ENCODE results near the gene PIWIL1. TPM values are rescaled to one million over a fixed set of nuclear protein-coding genes. Genes with fewer than 3 reads are reported as not detected.

PIWIL1 gene
- total RNA-seq (2022) (not detected in 2 replicates), Bru-seq, nascent RNA (not detected), BruChase-seq, experiment 1, labeled RNA remaining after a 6-hour chase (not detected), BruChase-seq, experiment 2, labeled RNA remaining after a 2-hour chase (percentile 3 among the genes with signal in this experiment)
- long read RNA-seq = 0 reads

DNA sequence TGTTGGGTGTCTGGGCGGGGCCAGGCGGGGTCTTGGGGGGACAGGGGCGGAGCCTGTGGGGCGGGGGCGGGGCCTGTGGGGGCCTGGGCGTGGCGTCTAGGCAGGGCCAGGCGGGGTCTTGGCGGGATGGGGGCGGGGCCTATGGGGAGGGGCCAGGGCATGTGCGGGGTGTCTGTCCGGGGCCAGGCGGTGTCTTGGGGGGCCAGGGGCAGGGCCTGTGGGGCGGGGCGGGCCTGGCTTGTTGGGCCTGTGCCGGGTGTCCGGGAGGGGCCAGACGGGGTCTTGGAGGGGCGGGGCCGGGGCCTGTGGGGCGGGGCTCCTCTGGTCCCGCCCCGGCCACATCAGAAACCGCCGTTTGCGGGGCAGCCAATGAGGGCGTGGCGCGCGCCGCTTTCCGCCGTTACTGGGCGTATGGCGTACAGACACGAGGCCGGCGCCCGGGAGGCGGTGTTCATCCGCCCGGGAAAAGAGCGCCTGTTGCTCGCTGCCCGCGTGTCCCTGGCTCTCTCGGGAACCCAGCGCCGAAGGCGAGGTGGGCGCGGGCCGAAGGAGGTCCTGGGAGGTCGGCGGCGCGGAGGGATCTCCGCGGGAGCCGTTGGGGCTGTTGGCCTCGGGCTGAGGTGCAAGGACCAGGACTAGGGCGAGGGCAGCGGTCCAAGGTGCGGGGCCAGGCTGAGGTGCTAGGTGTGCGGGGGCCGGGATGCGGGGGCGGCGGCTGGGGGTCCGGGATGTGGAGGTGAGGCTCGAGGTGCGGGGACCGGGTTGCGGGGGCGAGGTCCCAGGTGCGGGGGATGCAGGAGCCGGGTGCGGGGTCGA, at the start of gene PIWIL1:
Gene PIWIL1 (plus strand): TSS at position 400 of the 816 bp plus-strand sequence. CDS start 4,705 bp downstream, outside the sequence.
- intact Hi-C loops (cut with micrococcal nuclease) = loop anchor here (5.0 to 10.0 kb wide), 2 partner anchors 173 to 310 kb away; partner anchors contain the start of gene FZD10
- TF ChIP-seq, protein P1, sequence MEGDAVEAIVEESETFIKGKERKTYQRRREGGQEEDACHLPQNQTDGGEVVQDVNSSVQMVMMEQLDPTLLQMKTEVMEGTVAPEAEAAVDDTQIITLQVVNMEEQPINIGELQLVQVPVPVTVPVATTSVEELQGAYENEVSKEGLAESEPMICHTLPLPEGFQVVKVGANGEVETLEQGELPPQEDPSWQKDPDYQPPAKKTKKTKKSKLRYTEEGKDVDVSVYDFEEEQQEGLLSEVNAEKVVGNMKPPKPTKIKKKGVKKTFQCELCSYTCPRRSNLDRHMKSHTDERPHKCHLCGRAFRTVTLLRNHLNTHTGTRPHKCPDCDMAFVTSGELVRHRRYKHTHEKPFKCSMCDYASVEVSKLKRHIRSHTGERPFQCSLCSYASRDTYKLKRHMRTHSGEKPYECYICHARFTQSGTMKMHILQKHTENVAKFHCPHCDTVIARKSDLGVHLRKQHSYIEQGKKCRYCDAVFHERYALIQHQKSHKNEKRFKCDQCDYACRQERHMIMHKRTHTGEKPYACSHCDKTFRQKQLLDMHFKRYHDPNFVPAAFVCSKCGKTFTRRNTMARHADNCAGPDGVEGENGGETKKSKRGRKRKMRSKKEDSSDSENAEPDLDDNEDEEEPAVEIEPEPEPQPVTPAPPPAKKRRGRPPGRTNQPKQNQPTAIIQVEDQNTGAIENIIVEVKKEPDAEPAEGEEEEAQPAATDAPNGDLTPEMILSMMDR (IDR thresholded peaks at IDR 0.05; ENCODE audit: unreplicated experiment) = no peak
- Mint-ChIP-seq H3K9me3 (ENCODE audit: unreplicated experiment) (peaks cover 11% of the 10 kb centered on the region), H3K36me3 (ENCODE audit: insufficient read depth, unreplicated experiment) (no peaks in the 10 kb centered on the region), H3K27me3 (ENCODE audit: insufficient read depth, unreplicated experiment) (peaks cover 6% of the 10 kb centered on the region), H3K4me1 (ENCODE audit: insufficient read depth, unreplicated experiment) (peaks cover 18% of the 10 kb centered on the region), H3K4me3 (ENCODE audit: unreplicated experiment) (no peak within 1 kb of the TSS), H3K27ac (ENCODE audit: low read depth, unreplicated experiment) (no peak within 1 kb of the TSS)
- POLR2A ChIA-PET = no interaction called here
- no TSS peak for BruUV-seq (replicated peaks)
- CTCF ChIA-PET = interaction anchor here (1.0 to 2.9 kb wide), 4 partner anchors 291 to 311 kb away, joined by 5 to 61 read pairs (median 21); no protein-coding TSS in a partner anchor
- no peak for DNase-seq (ENCODE audit: unreplicated experiment)

DNA sequence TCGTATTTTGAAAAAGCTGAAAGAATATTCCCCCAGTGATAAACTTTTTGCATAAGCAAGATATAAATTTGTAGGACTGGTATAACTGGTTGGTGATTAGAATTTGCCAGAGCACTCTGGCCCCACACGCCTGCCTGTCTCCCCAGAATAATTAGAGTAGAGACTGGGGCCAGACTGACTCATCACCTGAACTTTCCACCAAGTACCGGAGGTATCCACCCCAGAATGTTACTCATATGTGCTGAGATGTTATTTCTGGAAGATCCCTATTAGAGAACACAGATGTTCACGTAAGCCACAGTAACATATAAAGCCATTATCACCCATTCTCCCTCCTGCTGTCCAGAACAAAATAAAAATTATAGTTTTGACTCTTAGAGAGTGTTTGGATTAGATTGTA, 49.5 kb upstream of the PIWIL1 start:
- H3K27me3 Mint-ChIP-seq (ENCODE audit: insufficient read depth, unreplicated experiment) = no peaks in the 10 kb centered on the region
- CTCF ChIA-PET = no interaction called here
- intact Hi-C loops (cut with micrococcal nuclease) = loop anchor here (5.0 kb wide), 1 partner anchor 241 kb away; no protein-coding TSS in a partner anchor
- POLR2A ChIA-PET = no interaction called here
- TF ChIP-seq, protein P1 (IDR thresholded peaks at IDR 0.05; ENCODE audit: unreplicated experiment) = no peak
- H3K4me3 Mint-ChIP-seq (ENCODE audit: unreplicated experiment) = no peak overlapping the region
- BruUV-seq (replicated peaks) = no TSS peak
- H3K4me1 Mint-ChIP-seq (ENCODE audit: insufficient read depth, unreplicated experiment) = peaks cover 8% of the 10 kb centered on the region
- peak; percentile 16 for DNase-seq (ENCODE audit: unreplicated experiment)
- H3K36me3 Mint-ChIP-seq (ENCODE audit: insufficient read depth, unreplicated experiment) = no peaks in the 10 kb centered on the region
- no peak overlapping the region for H3K27ac Mint-ChIP-seq (ENCODE audit: low read depth, unreplicated experiment)
- peaks cover 8% of the 10 kb centered on the region for H3K9me3 Mint-ChIP-seq (ENCODE audit: unreplicated experiment)

- intact Hi-C loops (cut with micrococcal nuclease) = loop anchor here (5.0 kb wide), 1 partner anchor 241 kb away; no protein-coding TSS in a partner anchor
- peak; percentile 20 for DNase-seq (ENCODE audit: unreplicated experiment)
- TF ChIP-seq, protein P1 (IDR thresholded peaks at IDR 0.05; ENCODE audit: unreplicated experiment) = no peak
Measured at GRCh38 chr12:130288691-130289090, 49.0 kb upstream of the PIWIL1 start.

GRCh38 chr12:130290114-130290513, 47.6 kb upstream of the PIWIL1 start:
- ChIA-PET CTCF (interaction anchor here (0.5 kb wide), 1 partner anchor 162 kb away, joined by 3 read pairs; no protein-coding TSS in a partner anchor), POLR2A (no interaction called here)
- H3K27me3 Mint-ChIP-seq (ENCODE audit: insufficient read depth, unreplicated experiment) = no peaks in the 10 kb centered on the region
- TF ChIP-seq, protein P1 (IDR thresholded peaks at IDR 0.05; ENCODE audit: unreplicated experiment) = no peak
- intact Hi-C loops (cut with micrococcal nuclease) = no loop called here
- no TSS peak for BruUV-seq (replicated peaks)
- no peaks in the 10 kb centered on the region for H3K9me3 Mint-ChIP-seq (ENCODE audit: unreplicated experiment)
- no peak for DNase-seq (ENCODE audit: unreplicated experiment)
- no peak overlapping the region for H3K4me3 Mint-ChIP-seq (ENCODE audit: unreplicated experiment)
- no peak overlapping the region for H3K27ac Mint-ChIP-seq (ENCODE audit: low read depth, unreplicated experiment)
- H3K36me3 Mint-ChIP-seq (ENCODE audit: insufficient read depth, unreplicated experiment) = no peaks in the 10 kb centered on the region
- H3K4me1 Mint-ChIP-seq (ENCODE audit: insufficient read depth, unreplicated experiment) = peaks cover 8% of the 10 kb centered on the region

More at GRCh38 chr12:130288691-130289090, 49.0 kb upstream of the PIWIL1 start:
- BruUV-seq (replicated peaks) = no TSS peak
- H3K9me3 Mint-ChIP-seq (ENCODE audit: unreplicated experiment) = peaks cover 8% of the 10 kb centered on the region
- peaks cover 8% of the 10 kb centered on the region for H3K4me1 Mint-ChIP-seq (ENCODE audit: insufficient read depth, unreplicated experiment)
- no peak overlapping the region for H3K27ac Mint-ChIP-seq (ENCODE audit: low read depth, unreplicated experiment)
- H3K36me3 Mint-ChIP-seq (ENCODE audit: insufficient read depth, unreplicated experiment) = no peaks in the 10 kb centered on the region
- H3K27me3 Mint-ChIP-seq (ENCODE audit: insufficient read depth, unreplicated experiment) = no peaks in the 10 kb centered on the region
- ChIA-PET POLR2A (no interaction called here), CTCF (interaction anchor here (0.6 kb wide), 1 partner anchor 582 kb away, joined by 3 read pairs; no protein-coding TSS in a partner anchor)
- H3K4me3 Mint-ChIP-seq (ENCODE audit: unreplicated experiment) = no peak overlapping the region

Data from MCF 10A (cell line).